LHCN-M2 (cell line): ENCODE measurements around the gene OCLN. TPM values are rescaled to one million over a fixed set of nuclear protein-coding genes. Genes with fewer than 3 reads are reported as not detected.
A peak's percentile ranks its signal among the peaks of the same experiment; 100 is the strongest.
"Not testable (repeated sequence)": the region's sequence is repeated elsewhere in the genome, so short reads cannot be mapped to it uniquely, and the experiment has no call there.

ENCODE experiments used
- DNase-seq: peaks from one replicate; pipeline ENCODE4 v3.0.0-alpha.2; 2012; ENCODE audit warnings: low read depth
- total RNA-seq: library from RNA; depleted of rRNA; stranded (reverse); fragments of >200 nt; gene quantifications from 2 replicates; pipeline ENCODE4 v1.2.3, GENCODE V29; 2014

The OCLN gene
- total RNA-seq, 1 experiment from 2014 or later = 0.06 TPM

- DNase-seq = no peak
These were observed 35.4 kb downstream of the OCLN start for GRCh38 chr5:69528035-69528434.

DNA sequence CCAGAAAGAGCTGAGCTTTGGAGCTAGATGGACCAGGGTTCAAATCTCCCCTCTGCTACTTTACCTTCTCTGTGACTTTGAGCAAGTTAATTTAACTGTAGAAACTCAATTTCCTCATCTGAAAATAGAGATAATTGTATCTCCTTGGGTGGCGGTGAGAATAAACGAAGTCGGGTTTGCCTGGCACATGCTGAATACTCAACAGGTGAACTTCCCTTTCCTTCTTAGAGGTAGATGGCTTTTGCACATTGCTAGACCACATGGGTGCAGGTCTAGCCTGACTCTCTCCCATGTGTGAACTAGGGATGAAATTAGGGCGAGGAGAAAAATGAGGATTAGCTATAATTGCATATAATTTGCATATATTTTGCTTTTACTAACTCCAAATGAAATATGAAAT lies 36.0 kb downstream of the OCLN start:
- no peak for DNase-seq

DNA sequence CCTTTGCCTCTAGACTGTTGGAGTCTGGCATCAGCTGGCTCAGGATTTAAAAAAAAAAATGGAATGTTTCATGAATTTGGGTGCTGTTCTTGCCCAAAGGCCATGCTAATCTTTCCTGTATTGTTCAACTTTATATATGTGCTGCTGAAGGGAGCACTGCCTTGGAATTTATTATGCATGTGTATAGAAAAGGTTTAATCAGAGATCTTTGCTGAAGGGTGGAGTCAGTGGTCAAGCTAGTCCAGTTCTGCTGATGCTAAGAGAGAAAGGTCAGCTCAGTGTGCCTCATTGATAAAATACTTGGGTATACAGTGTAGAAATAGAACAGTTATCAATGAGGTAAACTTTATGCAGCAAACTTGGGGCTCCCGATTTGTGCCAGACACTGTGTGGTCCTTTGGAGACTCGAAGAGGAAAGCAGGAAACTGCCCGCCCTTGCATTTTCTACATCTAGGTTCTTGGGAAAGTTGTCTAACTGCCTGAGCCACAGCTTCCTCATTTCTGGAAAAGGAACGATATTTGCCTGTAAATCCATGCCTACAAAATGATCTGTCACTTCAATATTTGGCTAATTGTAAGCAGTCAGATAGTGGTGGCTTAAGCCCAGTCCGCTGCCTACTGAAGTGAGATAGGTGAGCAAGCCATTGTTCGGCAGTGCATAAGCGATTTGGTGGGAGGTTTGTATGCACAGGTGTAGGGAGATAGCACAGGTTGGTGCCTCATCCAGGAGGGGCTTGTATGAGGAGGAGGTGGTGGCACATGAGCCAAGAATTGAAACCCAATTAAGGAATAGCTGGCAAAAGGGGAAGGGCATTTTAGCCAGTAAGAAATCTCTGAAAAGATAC lies 38.2 kb downstream of the OCLN start:
- no peak for DNase-seq

DNA sequence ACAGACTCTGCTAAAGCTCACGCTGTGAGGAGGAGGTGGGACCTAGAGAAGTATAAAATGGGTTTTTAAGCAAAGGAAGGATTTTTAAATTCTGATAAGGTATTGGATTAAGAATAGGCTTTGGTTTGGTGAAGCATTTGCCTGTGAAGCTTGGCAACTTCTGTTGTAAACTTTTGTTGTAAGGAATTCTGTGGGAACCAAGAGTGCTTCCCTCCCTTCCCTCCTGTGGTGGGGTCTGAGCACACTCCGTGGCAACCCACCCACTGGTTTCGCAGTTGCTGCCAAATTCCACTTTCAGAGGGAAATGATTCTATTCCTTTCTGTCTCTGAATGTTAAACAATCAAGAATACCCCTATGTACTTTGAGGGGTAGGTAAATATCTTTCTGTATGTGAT lies 38.8 kb downstream of the OCLN start:
- DNase-seq = no peak

GRCh38 chr5:69537911-69538310 lies 45.3 kb downstream of the OCLN start:
- DNase-seq = not testable (repeated sequence)

DNA sequence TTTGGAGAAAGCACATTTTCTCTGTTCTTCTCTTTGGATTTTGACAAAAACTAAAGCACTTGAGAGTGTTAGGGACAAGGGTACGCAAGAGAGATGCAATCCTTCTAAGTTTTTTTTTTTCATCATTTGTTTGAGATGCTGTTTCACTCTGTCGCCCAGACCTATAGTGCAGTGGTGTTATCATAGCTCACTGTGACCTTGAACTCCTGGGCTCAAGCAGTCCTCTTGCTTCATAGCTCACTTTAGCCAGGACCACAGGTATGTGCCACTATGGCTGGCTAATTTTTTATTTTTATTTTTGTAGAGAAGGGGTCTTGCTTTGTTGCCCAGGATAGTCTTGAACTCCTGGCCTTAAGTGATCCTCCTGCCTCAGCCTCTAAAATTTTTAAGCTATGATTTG lies 46.1 kb downstream of the OCLN start:
- not testable (repeated sequence) for DNase-seq

DNA sequence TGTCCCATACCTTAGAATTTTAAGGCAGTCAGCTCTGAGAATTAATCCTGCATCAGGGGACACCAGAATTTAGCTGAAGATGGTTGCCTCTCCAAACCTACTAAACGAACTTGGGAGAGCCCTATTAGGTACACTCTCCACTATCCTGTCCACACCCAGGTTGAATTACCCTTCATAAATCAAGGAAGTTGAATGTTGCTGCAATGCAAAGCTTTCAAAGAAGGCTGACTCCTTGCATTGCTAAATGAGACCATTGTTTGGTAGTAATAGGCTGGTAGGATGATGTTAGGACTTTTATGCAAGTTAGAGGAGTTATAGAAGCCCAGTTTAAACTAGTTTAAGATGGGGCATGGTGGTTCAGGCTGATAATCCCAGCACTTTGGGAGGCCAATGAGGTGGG lies 48.8 kb downstream of the OCLN start:
- DNase-seq = not testable (repeated sequence)

- not testable (repeated sequence) for DNase-seq
These were observed 50.4 kb downstream of the OCLN start for GRCh38 chr5:69542838-69543618.

DNA sequence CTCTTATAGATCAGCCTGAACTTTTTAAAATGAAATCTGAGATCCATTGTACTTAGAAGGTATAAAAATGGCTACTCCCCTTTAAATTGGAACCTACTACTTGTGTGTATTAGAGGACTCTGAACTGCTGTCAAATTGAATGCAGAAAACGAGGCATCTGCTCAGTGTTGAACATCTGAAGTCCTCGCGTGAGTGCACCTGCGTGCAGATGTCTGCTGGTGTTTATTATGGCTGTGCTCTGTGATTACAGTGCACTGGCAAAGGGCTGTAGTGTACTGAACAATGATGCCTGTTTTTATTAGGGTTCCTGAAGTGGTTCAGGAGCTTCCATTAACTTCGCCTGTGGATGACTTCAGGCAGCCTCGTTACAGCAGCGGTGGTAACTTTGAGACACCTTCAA lies 52.0 kb downstream of the OCLN start:
- not testable (repeated sequence) for DNase-seq

DNA sequence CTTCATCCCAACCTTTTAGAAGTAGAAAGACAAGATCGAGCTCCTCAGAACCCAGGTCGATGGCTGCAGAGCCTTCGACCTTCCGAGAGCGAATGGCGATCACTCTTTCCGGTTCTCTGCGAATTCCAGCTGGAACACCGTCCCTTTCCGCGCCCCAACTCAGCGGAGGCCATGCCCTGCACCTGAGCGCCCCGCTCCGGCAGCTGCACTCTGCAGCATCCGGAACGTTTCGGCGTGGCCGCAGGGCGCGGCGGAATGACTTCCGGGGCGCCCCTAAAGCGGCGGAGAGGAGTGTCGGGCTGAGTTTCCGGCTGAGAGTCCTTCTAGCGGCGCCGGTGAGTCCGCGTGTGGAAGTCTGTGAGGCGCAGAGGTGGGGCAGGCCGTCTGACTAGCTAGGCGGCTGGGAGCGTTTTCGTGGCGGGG lies 67.3 kb downstream of the OCLN start, which contains the start of gene GTF2H2C:
Gene GTF2H2C, plus strand, starts transcription at position 284 of the 423 bp plus-strand sequence. CDS start 4,942 bp downstream, outside the sequence.
- peak; percentile 57 for DNase-seq

GRCh38 chr5:69560587-69561431 lies 68.2 kb downstream of the OCLN start:
- DNase-seq = peak; percentile 0

- not testable (repeated sequence) for DNase-seq
These were observed 73.6 kb downstream of the OCLN start for GRCh38 chr5:69566172-69566571.

DNA sequence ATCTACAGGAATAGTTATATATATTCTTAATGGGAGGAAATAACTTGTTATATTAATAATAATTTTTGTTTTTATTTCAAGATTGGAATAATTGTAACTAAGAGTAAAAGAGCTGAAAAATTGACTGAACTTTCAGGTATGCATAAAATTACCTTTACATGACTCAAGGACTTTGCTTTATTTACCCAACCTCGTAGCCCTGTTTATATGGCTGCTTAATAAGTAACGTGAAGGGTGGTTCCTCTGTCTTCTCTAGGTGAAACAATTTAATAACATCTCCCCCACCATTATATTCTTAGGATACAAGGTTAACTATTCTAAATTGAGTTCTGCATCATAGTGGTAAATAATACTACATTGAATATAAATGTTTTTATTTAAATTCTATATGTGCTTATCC lies 75.5 kb downstream of the OCLN start:
- not testable (repeated sequence) for DNase-seq

DNA sequence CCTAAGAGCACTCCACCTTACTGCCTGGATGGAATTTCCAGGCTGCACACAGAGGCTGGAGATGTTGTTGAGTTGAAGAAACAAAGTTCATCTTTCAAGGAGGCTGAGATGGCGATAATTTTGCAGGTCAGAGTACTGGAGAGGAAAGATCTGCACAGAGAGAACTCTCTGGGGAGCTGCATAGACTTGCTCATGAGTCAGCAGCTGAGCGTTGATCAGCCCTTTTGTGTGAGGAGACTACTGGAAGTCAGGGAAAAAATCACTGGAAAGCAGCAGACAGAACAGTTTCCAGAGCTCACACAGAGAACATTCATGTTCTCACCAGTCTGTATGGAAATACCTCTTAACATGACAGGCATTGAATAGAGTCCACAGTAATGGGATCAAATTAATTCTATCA lies 90.8 kb downstream of the OCLN start:
- not testable (repeated sequence) for DNase-seq

GRCh38 chr5:69596114-69596840 lies 103.7 kb downstream of the OCLN start:
- DNase-seq = not testable (repeated sequence)

DNA sequence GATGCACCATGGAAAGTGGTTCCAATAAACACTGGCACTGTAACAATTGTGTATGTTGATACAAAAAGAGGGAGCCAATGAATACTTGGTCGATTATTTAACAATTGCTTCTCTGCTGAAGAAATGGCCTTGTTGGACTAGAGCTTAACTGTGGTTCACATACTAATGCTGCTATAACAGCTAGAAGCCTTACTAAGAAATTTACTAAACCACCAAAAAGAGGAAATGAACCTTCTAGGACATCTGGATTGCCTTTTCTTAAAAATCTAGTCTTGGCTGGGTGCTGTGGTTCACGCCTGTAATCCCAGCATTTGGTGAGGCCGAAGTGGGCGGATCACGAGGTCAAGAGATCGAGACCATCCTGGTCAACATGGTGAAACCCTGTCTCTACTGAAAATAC lies 109.4 kb downstream of the OCLN start:
- not testable (repeated sequence) for DNase-seq

DNA sequence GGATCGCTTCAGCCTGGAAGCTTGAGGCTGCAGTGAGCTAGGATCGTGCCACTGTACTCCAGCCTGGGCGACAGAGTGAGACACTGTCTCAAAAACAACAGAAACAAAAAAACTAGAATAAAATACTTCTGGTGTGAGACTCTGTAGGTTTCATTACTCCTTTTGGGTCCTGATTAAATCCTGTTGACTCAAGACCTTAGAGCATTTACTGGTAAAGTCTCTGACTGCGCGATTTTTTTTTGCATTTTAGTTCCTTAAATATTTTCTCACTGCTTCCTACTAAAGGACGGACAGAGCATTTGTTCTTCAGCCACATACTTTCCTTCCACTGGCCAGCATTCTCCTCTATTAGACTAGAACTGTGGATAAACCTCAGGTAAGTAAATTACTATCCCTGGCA lies 114.2 kb downstream of the OCLN start:
- DNase-seq = not testable (repeated sequence)
